ENCODE data around the gene COPE.

Gene COPE

GRCh38 chr19:18878058-18878797 lies 41.0 kb downstream of the COPE start:
- Histone ChIP-seq H3K9ac (ENCODE audit: low read depth, low read length) (no peak overlapping the region), H3K27me3 (ENCODE audit: control insufficient read depth, insufficient read depth, low read length) (no peaks in the 10 kb centered on the region), H3K9me3 (ENCODE audit: control insufficient read depth, insufficient read depth, low read length) (no peaks in the 10 kb centered on the region), H3K4me3 (ENCODE audit: low read depth, low read length) (no peak overlapping the region), H3K4me1 (ENCODE audit: control insufficient read depth, insufficient read depth, low read length) (no peaks in the 10 kb centered on the region), H3K36me3 (ENCODE audit: control insufficient read depth, insufficient read depth, low read length) (peaks cover 20% of the 10 kb centered on the region)

GRCh38 chr19:18876865-18877264 lies 42.3 kb downstream of the COPE start:
- Histone ChIP-seq H3K9me3 (ENCODE audit: control insufficient read depth, insufficient read depth, low read length) (no peaks in the 10 kb centered on the region), H3K9ac (ENCODE audit: low read depth, low read length) (no peak overlapping the region), H3K4me3 (ENCODE audit: low read depth, low read length) (no peak overlapping the region), H3K36me3 (ENCODE audit: control insufficient read depth, insufficient read depth, low read length) (peaks cover 20% of the 10 kb centered on the region), H3K4me1 (ENCODE audit: control insufficient read depth, insufficient read depth, low read length) (no peaks in the 10 kb centered on the region), H3K27me3 (ENCODE audit: control insufficient read depth, insufficient read depth, low read length) (no peaks in the 10 kb centered on the region)

GRCh38 chr19:18875726-18876125 lies 43.5 kb downstream of the COPE start:
- no peaks in the 10 kb centered on the region for H3K4me1 ChIP-seq (ENCODE audit: control insufficient read depth, insufficient read depth, low read length)
- no peak overlapping the region for H3K4me3 ChIP-seq (ENCODE audit: low read depth, low read length)
- no peaks in the 10 kb centered on the region for H3K9me3 ChIP-seq (ENCODE audit: control insufficient read depth, insufficient read depth, low read length)
- H3K27me3 ChIP-seq (ENCODE audit: control insufficient read depth, insufficient read depth, low read length): no peaks in the 10 kb centered on the region
- no peak overlapping the region for H3K9ac ChIP-seq (ENCODE audit: low read depth, low read length)
- H3K36me3 ChIP-seq (ENCODE audit: control insufficient read depth, insufficient read depth, low read length): peaks cover 16% of the 10 kb centered on the region

- H3K4me3 ChIP-seq (ENCODE audit: low read depth, low read length): no peak overlapping the region
- H3K9me3 ChIP-seq (ENCODE audit: control insufficient read depth, insufficient read depth, low read length): no peaks in the 10 kb centered on the region
- H3K4me1 ChIP-seq (ENCODE audit: control insufficient read depth, insufficient read depth, low read length): no peaks in the 10 kb centered on the region
- peaks cover 14% of the 10 kb centered on the region for H3K36me3 ChIP-seq (ENCODE audit: control insufficient read depth, insufficient read depth, low read length)
- H3K9ac ChIP-seq (ENCODE audit: low read depth, low read length): no peak overlapping the region
- no peaks in the 10 kb centered on the region for H3K27me3 ChIP-seq (ENCODE audit: control insufficient read depth, insufficient read depth, low read length)
Observed at GRCh38 chr19:18871543-18871942, 47.6 kb downstream of the COPE start.

GRCh38 chr19:18870531-18871172 lies 48.5 kb downstream of the COPE start:
- no peaks in the 10 kb centered on the region for H3K4me1 ChIP-seq (ENCODE audit: control insufficient read depth, insufficient read depth, low read length)
- H3K9ac ChIP-seq (ENCODE audit: low read depth, low read length): no peak overlapping the region
- no peaks in the 10 kb centered on the region for H3K9me3 ChIP-seq (ENCODE audit: control insufficient read depth, insufficient read depth, low read length)
- H3K27me3 ChIP-seq (ENCODE audit: control insufficient read depth, insufficient read depth, low read length): no peaks in the 10 kb centered on the region
- H3K36me3 ChIP-seq (ENCODE audit: control insufficient read depth, insufficient read depth, low read length): peaks cover 17% of the 10 kb centered on the region
- no peak overlapping the region for H3K4me3 ChIP-seq (ENCODE audit: low read depth, low read length)

GRCh38 chr19:18869781-18870530 lies 49.2 kb downstream of the COPE start:
- Histone ChIP-seq H3K9me3 (ENCODE audit: control insufficient read depth, insufficient read depth, low read length) (no peaks in the 10 kb centered on the region), H3K4me1 (ENCODE audit: control insufficient read depth, insufficient read depth, low read length) (no peaks in the 10 kb centered on the region), H3K4me3 (ENCODE audit: low read depth, low read length) (no peak overlapping the region), H3K36me3 (ENCODE audit: control insufficient read depth, insufficient read depth, low read length) (peaks cover 24% of the 10 kb centered on the region), H3K27me3 (ENCODE audit: control insufficient read depth, insufficient read depth, low read length) (no peaks in the 10 kb centered on the region), H3K9ac (ENCODE audit: low read depth, low read length) (no peak overlapping the region)

GRCh38 chr19:18869023-18869618 lies 50.1 kb downstream of the COPE start:
- Histone ChIP-seq H3K9ac (ENCODE audit: low read depth, low read length) (no peak overlapping the region), H3K4me1 (ENCODE audit: control insufficient read depth, insufficient read depth, low read length) (no peaks in the 10 kb centered on the region), H3K36me3 (ENCODE audit: control insufficient read depth, insufficient read depth, low read length) (peaks cover 27% of the 10 kb centered on the region), H3K27me3 (ENCODE audit: control insufficient read depth, insufficient read depth, low read length) (no peaks in the 10 kb centered on the region), H3K9me3 (ENCODE audit: control insufficient read depth, insufficient read depth, low read length) (no peaks in the 10 kb centered on the region), H3K4me3 (ENCODE audit: low read depth, low read length) (no peak overlapping the region)

GRCh38 chr19:18868380-18869022 lies 50.7 kb downstream of the COPE start:
- Histone ChIP-seq H3K36me3 (ENCODE audit: control insufficient read depth, insufficient read depth, low read length) (peaks cover 33% of the 10 kb centered on the region), H3K4me1 (ENCODE audit: control insufficient read depth, insufficient read depth, low read length) (no peaks in the 10 kb centered on the region), H3K9ac (ENCODE audit: low read depth, low read length) (peak overlapping the region; percentile 24), H3K9me3 (ENCODE audit: control insufficient read depth, insufficient read depth, low read length) (no peaks in the 10 kb centered on the region), H3K27me3 (ENCODE audit: control insufficient read depth, insufficient read depth, low read length) (no peaks in the 10 kb centered on the region), H3K4me3 (ENCODE audit: low read depth, low read length) (no peak overlapping the region)

- Histone ChIP-seq H3K9me3 (ENCODE audit: control insufficient read depth, insufficient read depth, low read length) (no peaks in the 10 kb centered on the region), H3K36me3 (ENCODE audit: control insufficient read depth, insufficient read depth, low read length) (peaks cover 41% of the 10 kb centered on the region), H3K27me3 (ENCODE audit: control insufficient read depth, insufficient read depth, low read length) (no peaks in the 10 kb centered on the region), H3K4me3 (ENCODE audit: low read depth, low read length) (no peak overlapping the region), H3K9ac (ENCODE audit: low read depth, low read length) (peak overlapping the region; percentile 24), H3K4me1 (ENCODE audit: control insufficient read depth, insufficient read depth, low read length) (no peaks in the 10 kb centered on the region)
Observed at GRCh38 chr19:18867751-18868150, 51.4 kb downstream of the COPE start.

GRCh38 chr19:18867199-18867598 lies 52.0 kb downstream of the COPE start:
- Histone ChIP-seq H3K4me3 (ENCODE audit: low read depth, low read length) (no peak overlapping the region), H3K27me3 (ENCODE audit: control insufficient read depth, insufficient read depth, low read length) (no peaks in the 10 kb centered on the region), H3K36me3 (ENCODE audit: control insufficient read depth, insufficient read depth, low read length) (peaks cover 45% of the 10 kb centered on the region), H3K4me1 (ENCODE audit: control insufficient read depth, insufficient read depth, low read length) (no peaks in the 10 kb centered on the region), H3K9ac (ENCODE audit: low read depth, low read length) (no peak overlapping the region), H3K9me3 (ENCODE audit: control insufficient read depth, insufficient read depth, low read length) (no peaks in the 10 kb centered on the region)

- Histone ChIP-seq H3K4me1 (ENCODE audit: control insufficient read depth, insufficient read depth, low read length) (no peaks in the 10 kb centered on the region), H3K9me3 (ENCODE audit: control insufficient read depth, insufficient read depth, low read length) (no peaks in the 10 kb centered on the region), H3K36me3 (ENCODE audit: control insufficient read depth, insufficient read depth, low read length) (peaks cover 49% of the 10 kb centered on the region)
Observed at GRCh38 chr19:18866800-18867123, 52.4 kb downstream of the COPE start.

More at GRCh38 chr19:18866800-18867123, 52.4 kb downstream of the COPE start:
- Histone ChIP-seq H3K9ac (ENCODE audit: low read depth, low read length) (no peak overlapping the region), H3K27me3 (ENCODE audit: control insufficient read depth, insufficient read depth, low read length) (no peaks in the 10 kb centered on the region), H3K4me3 (ENCODE audit: low read depth, low read length) (no peak overlapping the region)
